NCI-H128 (cell line): ENCODE results near the gene TMEM52B.

Experiments used
- DNase-seq: peaks from one replicate; lab custom pipeline; 2025; ENCODE audit not compliant: unreplicated experiment; lab: John Stamatoyannopoulos, UW

TMEM52B gene

DNA sequence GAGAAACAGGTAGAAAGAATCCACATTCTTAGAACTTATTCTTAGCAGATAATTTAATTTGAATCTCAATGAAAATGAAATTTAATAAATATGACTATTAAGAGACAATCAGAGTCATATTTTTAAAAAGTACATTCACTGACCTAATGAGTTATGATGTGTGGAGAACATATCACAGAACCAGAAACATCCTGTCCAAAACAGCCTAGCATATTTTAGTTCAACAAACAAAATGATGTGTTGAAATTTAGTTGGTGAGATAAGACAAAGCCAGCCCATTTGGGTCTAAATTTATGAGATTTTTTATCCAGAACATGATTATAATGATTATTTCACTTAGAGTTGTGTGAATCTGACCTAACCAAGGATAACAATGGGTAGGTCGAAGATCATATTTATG, 59.7 kb downstream of the TMEM52B start:
- no peak for DNase-seq

- no peak for DNase-seq
Measured at GRCh38 chr12:10241290-10241689, 62.5 kb downstream of the TMEM52B start.
